HEK293 (cell line): ENCODE data around the gene NAV1.

Experiments
- BCL11A ChIP-seq: fragments of 450-650 bp; formaldehyde crosslinking; IDR thresholded peaks from 2 replicates; pipeline ENCODE4 v1.5.1; 2016; ENCODE audit warnings: low read depth, missing biosample characterization, missing genetic modification characterization
- IKZF3 ChIP-seq: fragments of 450-650 bp; IDR thresholded peaks from 2 replicates; pipeline ENCODE4 v1.5.0; 2018; ENCODE audit warnings: missing biosample characterization, mild to moderate bottlenecking, missing genetic modification characterization, moderate library complexity
- ZEB2 ChIP-seq: fragments of 450-650 bp; formaldehyde crosslinking; IDR thresholded peaks from 2 replicates; pipeline ENCODE4 v1.5.1; 2016; ENCODE audit warnings: missing biosample characterization, missing genetic modification characterization
- ZNF114 ChIP-seq: fragments of 450-650 bp; formaldehyde crosslinking; IDR thresholded peaks from 2 replicates; pipeline ENCODE4 v1.5.0; 2017; ENCODE audit warnings: missing biosample characterization, missing genetic modification characterization
- ZNF16 ChIP-seq: fragments of 450-650 bp; formaldehyde crosslinking; IDR thresholded peaks from 2 replicates; pipeline ENCODE4 v1.5.1; 2016; ENCODE audit warnings: low read depth, missing biosample characterization, missing genetic modification characterization
- ZNF169 ChIP-seq: fragments of 450-650 bp; formaldehyde crosslinking; IDR thresholded peaks from 2 replicates; pipeline ENCODE4 v1.5.1; 2016; ENCODE audit warnings: missing biosample characterization, missing genetic modification characterization
- ZNF211 ChIP-seq: fragments of 450-650 bp; formaldehyde crosslinking; IDR thresholded peaks from 2 replicates; pipeline ENCODE4 v1.5.1; 2016; ENCODE audit warnings: low read depth, missing biosample characterization, missing genetic modification characterization
- ZNF274 ChIP-seq, 2 experiments: fragments of 200-500 bp in 1 of 2; fragments of 450-650 bp in 1 of 2; sonication (Bioruptor generic) in 1 of 2; formaldehyde crosslinking in 1 of 2; IDR thresholded peaks; 2 replicates each; pipeline versions ENCODE4 v1.5.1 to v1.6.1; 2014 to 2016; ENCODE audit warnings: borderline replicate concordance in 1 of 2, inconsistent platforms in 1 of 2, low read length in 1 of 2, missing biosample characterization in 1 of 2, missing genetic modification characterization in 1 of 2
- ZNF335 ChIP-seq: fragments of 450-650 bp; formaldehyde crosslinking; conservative IDR thresholded peaks from 2 replicates; pipeline ENCODE4 v1.5.1; 2016; ENCODE audit warnings: missing biosample characterization, missing genetic modification characterization
- ZNF624 ChIP-seq: fragments of 450-650 bp; formaldehyde crosslinking; IDR thresholded peaks from 2 replicates; pipeline ENCODE4 v1.5.1; 2017; ENCODE audit warnings: missing biosample characterization, missing genetic modification characterization
- ZNF629 ChIP-seq: fragments of 450-650 bp; formaldehyde crosslinking; IDR thresholded peaks from 2 replicates; pipeline ENCODE4 v1.5.1; 2017; ENCODE audit warnings: missing biosample characterization, missing genetic modification characterization
- ZNF658 ChIP-seq: fragments of 450-650 bp; formaldehyde crosslinking; IDR thresholded peaks from 2 replicates; pipeline ENCODE4; 2016; ENCODE audit warnings: missing biosample characterization, missing genetic modification characterization
- ZNF664 ChIP-seq: fragments of 450-650 bp; formaldehyde crosslinking; IDR thresholded peaks from 2 replicates; pipeline ENCODE4 v1.5.1; 2016; ENCODE audit warnings: missing biosample characterization, missing genetic modification characterization
- TF ChIP-seq, protein P1 (sequence below): fragments of 450-650 bp; formaldehyde crosslinking; IDR thresholded peaks from 2 replicates; pipeline ENCODE4 v1.5.1; 2016; ENCODE audit warnings: missing biosample characterization, missing genetic modification characterization
- TF ChIP-seq, protein P2 (sequence below): fragments of 450-650 bp; formaldehyde crosslinking; IDR thresholded peaks from 2 replicates; pipeline ENCODE4 v1.5.1; 2017; ENCODE audit warnings: missing biosample characterization, missing genetic modification characterization
- TF ChIP-seq, protein P3 (sequence below): fragments of 450-650 bp; formaldehyde crosslinking; IDR thresholded peaks from 2 replicates; pipeline ENCODE4 v1.5.1; 2016; ENCODE audit warnings: missing biosample characterization, missing genetic modification characterization
- TF ChIP-seq, protein P4 (sequence below): fragments of 450-650 bp; formaldehyde crosslinking; IDR thresholded peaks from 2 replicates; pipeline ENCODE4 v1.5.1; 2016; ENCODE audit warnings: missing biosample characterization, missing genetic modification characterization
- TF ChIP-seq, protein P5 (sequence below): fragments of 450-650 bp; formaldehyde crosslinking; IDR thresholded peaks from 2 replicates; pipeline ENCODE4 v1.5.1; 2016; ENCODE audit warnings: missing biosample characterization, missing genetic modification characterization
- TF ChIP-seq, protein P6 (sequence below): fragments of 450-650 bp; formaldehyde crosslinking; IDR thresholded peaks from 2 replicates; pipeline ENCODE4 v1.5.1; 2016; ENCODE audit warnings: missing biosample characterization, missing genetic modification characterization
- TF ChIP-seq, protein P7 (sequence below): fragments of 450-650 bp; formaldehyde crosslinking; IDR thresholded peaks from 2 replicates; pipeline ENCODE4 v1.5.1; 2016; ENCODE audit warnings: missing biosample characterization, missing genetic modification characterization
- TF ChIP-seq, protein P8 (sequence below): sonication (generic); formaldehyde crosslinking; IDR thresholded peaks from 2 replicates; pipeline ENCODE4 v1.8.1; 2022; ENCODE audit warnings: mild to moderate bottlenecking, moderate library complexity, missing genetic modification reagents

The NAV1 gene

DNA sequence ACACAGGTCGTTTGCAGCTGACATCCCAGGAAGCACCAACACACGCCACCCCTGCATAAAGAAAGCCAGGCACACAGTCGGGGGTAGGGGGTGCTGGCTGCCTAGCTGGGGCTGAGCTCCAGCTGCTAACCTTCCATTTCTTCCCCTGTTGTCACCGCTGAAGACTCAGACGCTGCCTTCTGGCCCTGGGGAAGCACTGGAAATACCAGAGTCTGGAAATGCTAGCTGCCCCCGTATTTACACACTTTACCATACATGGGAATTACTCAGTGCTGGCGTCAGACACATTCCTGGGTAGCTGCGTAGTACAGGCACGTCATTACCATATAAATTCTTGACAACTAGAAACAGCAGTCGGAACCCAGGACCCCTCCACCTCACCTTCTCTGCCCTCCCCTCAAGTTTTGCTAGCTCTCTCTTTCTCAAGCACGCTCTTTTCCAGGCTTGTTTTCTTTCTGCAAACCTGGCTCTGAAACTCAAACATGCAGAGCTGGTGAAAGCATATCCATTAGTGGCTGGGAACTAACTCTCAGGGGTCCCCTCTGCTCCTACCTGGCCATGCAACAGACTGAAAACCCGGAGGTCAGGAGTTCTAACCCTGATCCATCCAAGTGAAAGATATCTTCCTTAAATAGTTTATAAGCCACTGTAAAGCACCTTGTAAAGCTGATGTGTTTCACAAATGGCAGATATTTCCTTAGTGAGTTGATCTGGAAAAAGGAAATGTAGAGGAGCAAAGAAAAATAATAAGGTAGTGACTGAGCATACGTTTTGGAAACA lies 35.3 kb upstream of the NAV1 start (continued):
- TF ChIP-seq, protein P1, sequence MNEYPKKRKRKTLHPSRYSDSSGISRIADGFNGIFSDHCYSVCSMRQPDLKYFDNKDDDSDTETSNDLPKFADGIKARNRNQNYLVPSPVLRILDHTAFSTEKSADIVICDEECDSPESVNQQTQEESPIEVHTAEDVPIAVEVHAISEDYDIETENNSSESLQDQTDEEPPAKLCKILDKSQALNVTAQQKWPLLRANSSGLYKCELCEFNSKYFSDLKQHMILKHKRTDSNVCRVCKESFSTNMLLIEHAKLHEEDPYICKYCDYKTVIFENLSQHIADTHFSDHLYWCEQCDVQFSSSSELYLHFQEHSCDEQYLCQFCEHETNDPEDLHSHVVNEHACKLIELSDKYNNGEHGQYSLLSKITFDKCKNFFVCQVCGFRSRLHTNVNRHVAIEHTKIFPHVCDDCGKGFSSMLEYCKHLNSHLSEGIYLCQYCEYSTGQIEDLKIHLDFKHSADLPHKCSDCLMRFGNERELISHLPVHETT: peak; percentile 71
- TF ChIP-seq, protein P2, sequence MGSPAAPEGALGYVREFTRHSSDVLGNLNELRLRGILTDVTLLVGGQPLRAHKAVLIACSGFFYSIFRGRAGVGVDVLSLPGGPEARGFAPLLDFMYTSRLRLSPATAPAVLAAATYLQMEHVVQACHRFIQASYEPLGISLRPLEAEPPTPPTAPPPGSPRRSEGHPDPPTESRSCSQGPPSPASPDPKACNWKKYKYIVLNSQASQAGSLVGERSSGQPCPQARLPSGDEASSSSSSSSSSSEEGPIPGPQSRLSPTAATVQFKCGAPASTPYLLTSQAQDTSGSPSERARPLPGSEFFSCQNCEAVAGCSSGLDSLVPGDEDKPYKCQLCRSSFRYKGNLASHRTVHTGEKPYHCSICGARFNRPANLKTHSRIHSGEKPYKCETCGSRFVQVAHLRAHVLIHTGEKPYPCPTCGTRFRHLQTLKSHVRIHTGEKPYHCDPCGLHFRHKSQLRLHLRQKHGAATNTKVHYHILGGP (tag by site-specific recombination): no peak
- TF ChIP-seq, protein P3, sequence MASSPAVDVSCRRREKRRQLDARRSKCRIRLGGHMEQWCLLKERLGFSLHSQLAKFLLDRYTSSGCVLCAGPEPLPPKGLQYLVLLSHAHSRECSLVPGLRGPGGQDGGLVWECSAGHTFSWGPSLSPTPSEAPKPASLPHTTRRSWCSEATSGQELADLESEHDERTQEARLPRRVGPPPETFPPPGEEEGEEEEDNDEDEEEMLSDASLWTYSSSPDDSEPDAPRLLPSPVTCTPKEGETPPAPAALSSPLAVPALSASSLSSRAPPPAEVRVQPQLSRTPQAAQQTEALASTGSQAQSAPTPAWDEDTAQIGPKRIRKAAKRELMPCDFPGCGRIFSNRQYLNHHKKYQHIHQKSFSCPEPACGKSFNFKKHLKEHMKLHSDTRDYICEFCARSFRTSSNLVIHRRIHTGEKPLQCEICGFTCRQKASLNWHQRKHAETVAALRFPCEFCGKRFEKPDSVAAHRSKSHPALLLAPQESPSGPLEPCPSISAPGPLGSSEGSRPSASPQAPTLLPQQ (tag by site-specific recombination): 0 out of 2 replicates have a peak, but pooled peaks have one; percentile 41
- TF ChIP-seq ZNF211 (tag by site-specific recombination) (no peak), ZNF169 (tag by site-specific recombination) (no peak), ZNF658 (tag by site-specific recombination) (no peak), ZNF16 (no peak), ZNF664 (tag by site-specific recombination) (no peak), IKZF3 (tag by site-specific recombination) (0 out of 2 replicates have a peak, but pooled peaks have one; percentile 24), ZNF335 (peak; percentile 53), ZNF629 (tag by site-specific recombination) (peak; percentile 99), ZNF274 (IDR thresholded peaks at IDR 0.05; ENCODE audit: low read length) (no peak), ZNF274 (tag by site-specific recombination; IDR thresholded peaks at IDR 0.05; ENCODE audit: borderline replicate concordance) (no peak), BCL11A (tag by site-specific recombination) (0 out of 2 replicates have a peak, but pooled peaks have one; percentile 57), ZNF624 (tag by site-specific recombination) (no peak), ZNF114 (tag by site-specific recombination) (no peak), ZEB2 (peak; percentile 95)
- TF ChIP-seq, protein P4, sequence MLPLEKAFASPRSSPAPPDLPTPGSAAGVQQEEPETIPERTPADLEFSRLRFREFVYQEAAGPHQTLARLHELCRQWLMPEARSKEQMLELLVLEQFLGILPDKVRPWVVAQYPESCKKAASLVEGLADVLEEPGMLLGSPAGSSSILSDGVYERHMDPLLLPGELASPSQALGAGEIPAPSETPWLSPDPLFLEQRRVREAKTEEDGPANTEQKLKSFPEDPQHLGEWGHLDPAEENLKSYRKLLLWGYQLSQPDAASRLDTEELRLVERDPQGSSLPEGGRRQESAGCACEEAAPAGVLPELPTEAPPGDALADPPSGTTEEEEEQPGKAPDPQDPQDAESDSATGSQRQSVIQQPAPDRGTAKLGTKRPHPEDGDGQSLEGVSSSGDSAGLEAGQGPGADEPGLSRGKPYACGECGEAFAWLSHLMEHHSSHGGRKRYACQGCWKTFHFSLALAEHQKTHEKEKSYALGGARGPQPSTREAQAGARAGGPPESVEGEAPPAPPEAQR: no peak
- TF ChIP-seq, protein P5, sequence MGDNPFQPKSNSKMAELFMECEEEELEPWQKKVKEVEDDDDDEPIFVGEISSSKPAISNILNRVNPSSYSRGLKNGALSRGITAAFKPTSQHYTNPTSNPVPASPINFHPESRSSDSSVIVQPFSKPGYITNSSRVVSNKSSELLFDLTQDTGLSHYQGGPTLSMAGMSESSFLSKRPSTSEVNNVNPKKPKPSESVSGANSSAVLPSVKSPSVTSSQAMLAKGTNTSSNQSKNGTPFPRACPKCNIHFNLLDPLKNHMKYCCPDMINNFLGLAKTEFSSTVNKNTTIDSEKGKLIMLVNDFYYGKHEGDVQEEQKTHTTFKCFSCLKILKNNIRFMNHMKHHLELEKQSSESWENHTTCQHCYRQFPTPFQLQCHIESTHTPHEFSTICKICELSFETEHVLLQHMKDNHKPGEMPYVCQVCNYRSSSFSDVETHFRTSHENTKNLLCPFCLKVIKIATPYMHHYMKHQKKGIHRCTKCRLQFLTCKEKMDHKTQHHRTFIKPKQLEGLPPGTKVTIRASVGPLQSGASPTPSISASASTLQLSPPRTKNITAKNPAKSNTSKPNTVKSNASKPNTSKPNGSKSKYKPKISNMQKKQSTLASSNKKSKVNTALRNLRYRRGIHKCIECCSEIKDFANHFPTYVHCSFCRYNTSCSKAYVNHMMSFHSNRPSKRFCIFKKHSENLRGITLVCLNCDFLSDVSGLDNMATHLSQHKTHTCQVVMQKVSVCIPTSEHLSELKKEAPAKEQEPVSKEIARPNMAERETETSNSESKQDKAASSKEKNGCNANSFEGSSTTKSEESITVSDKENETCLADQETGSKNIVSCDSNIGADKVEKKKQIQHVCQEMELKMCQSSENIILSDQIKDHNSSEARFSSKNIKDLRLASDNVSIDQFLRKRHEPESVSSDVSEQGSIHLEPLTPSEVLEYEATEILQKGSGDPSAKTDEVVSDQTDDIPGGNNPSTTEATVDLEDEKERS (tag by site-specific recombination): no peak
- TF ChIP-seq, protein P6, sequence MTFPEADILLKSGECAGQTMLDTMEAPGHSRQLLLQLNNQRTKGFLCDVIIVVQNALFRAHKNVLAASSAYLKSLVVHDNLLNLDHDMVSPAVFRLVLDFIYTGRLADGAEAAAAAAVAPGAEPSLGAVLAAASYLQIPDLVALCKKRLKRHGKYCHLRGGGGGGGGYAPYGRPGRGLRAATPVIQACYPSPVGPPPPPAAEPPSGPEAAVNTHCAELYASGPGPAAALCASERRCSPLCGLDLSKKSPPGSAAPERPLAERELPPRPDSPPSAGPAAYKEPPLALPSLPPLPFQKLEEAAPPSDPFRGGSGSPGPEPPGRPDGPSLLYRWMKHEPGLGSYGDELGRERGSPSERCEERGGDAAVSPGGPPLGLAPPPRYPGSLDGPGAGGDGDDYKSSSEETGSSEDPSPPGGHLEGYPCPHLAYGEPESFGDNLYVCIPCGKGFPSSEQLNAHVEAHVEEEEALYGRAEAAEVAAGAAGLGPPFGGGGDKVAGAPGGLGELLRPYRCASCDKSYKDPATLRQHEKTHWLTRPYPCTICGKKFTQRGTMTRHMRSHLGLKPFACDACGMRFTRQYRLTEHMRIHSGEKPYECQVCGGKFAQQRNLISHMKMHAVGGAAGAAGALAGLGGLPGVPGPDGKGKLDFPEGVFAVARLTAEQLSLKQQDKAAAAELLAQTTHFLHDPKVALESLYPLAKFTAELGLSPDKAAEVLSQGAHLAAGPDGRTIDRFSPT: peak; percentile 79
- TF ChIP-seq, protein P7, sequence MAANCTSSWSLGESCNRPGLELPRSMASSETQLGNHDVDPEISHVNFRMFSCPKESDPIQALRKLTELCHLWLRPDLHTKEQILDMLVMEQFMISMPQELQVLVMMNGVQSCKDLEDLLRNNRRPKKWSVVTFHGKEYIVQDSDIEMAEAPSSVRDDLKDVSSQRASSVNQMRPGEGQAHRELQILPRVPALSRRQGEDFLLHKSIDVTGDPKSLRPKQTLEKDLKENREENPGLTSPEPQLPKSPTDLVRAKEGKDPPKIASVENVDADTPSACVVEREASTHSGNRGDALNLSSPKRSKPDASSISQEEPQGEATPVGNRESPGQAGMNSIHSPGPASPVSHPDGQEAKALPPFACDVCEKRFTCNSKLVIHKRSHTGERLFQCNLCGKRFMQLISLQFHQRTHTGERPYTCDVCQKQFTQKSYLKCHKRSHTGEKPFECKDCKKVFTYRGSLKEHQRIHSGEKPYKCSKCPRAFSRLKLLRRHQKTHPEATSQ (tag by site-specific recombination): no peak
- TF ChIP-seq, protein P8, sequence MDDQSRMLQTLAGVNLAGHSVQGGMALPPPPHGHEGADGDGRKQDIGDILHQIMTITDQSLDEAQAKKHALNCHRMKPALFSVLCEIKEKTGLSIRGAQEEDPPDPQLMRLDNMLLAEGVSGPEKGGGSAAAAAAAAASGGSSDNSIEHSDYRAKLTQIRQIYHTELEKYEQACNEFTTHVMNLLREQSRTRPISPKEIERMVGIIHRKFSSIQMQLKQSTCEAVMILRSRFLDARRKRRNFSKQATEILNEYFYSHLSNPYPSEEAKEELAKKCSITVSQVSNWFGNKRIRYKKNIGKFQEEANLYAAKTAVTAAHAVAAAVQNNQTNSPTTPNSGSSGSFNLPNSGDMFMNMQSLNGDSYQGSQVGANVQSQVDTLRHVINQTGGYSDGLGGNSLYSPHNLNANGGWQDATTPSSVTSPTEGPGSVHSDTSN (CRISPR knock-in tag): no peak
